IMR-90 (cell line): ENCODE results near the gene MCF2L. TPM values are rescaled to one million over a fixed set of nuclear protein-coding genes. Genes with fewer than 3 reads are reported as not detected.

Source experiments
- ATAC-seq: fragments of 200-7000 bp; cut with Tn5 transposase; 2 replicates; pipeline ENCODE4 v1.9.1; 2020; ENCODE audit warnings: low read depth, mild to moderate bottlenecking, moderate library complexity
- BruUV-seq: library from RNA; stranded (reverse); fragments of 400-500 nt; replicated peaks from 2 replicates; lab custom pipeline; 2021; lab: Mats Ljungman, UMichigan
- CTCF ChIA-PET: fragments of 300-600 bp; formaldehyde crosslinking; extraction: SDS; loops from one replicate; lab custom pipeline; 2021; ENCODE audit warnings: antibody characterized with exemption; lab: Yijun Ruan, JAX
- POLR2A ChIA-PET: fragments of 300-600 bp; sonication (Branson Sonifier 250); formaldehyde crosslinking; loops from one replicate; lab custom pipeline; 2022; ENCODE audit warnings: antibody characterized with exemption; ENCODE audit not compliant: unreplicated experiment; lab: Charles Lee
- DNase-seq: peaks from one replicate; pipeline ENCODE4 v3.0.0; 2013
- H2AFZ ChIP-seq: replicated peaks from 2 replicates; pipeline ENCODE3; 2013; ENCODE audit warnings: low read length, mild to moderate bottlenecking; ENCODE audit not compliant: poor library complexity
- H2AK5ac ChIP-seq: 2 replicates; pipeline ENCODE4 v1.6.1; 2013; ENCODE audit warnings: low read depth, low read length, inconsistent platforms
- H2AK9ac ChIP-seq: replicated peaks from 2 replicates; pipeline ENCODE3; 2013; ENCODE audit warnings: mild to moderate bottlenecking, low read depth, low read length, moderate library complexity; ENCODE audit not compliant: poor library complexity
- H2BK120ac ChIP-seq: 2 replicates; pipeline ENCODE4 v1.6.1; 2013; ENCODE audit warnings: low read depth, low read length, inconsistent platforms
- H2BK15ac ChIP-seq: 3 replicates; pipeline ENCODE4 v1.6.1; 2013; ENCODE audit warnings: low read depth, low read length, inconsistent platforms
- H2BK20ac ChIP-seq: 2 replicates; pipeline ENCODE4 v1.6.1; 2013; ENCODE audit warnings: low read depth, mild to moderate bottlenecking, inconsistent platforms, low read length, moderate library complexity
- H2BK5ac ChIP-seq: 2 replicates; pipeline ENCODE4 v1.6.1; 2013; ENCODE audit warnings: mild to moderate bottlenecking, low read depth, low read length, inconsistent platforms; ENCODE audit not compliant: poor library complexity, severe bottlenecking
- H3K14ac ChIP-seq: replicated peaks from 2 replicates; pipeline ENCODE4 v1.6.1; 2013; ENCODE audit warnings: low read depth, low read length, inconsistent platforms
- H3K18ac ChIP-seq: 2 replicates; pipeline ENCODE4 v1.6.1; 2013; ENCODE audit warnings: low read depth, low read length, control low read depth
- H3K23ac ChIP-seq: 2 replicates; pipeline ENCODE4 v1.6.1; 2013; ENCODE audit warnings: low read depth, low read length, inconsistent platforms
- H3K27ac ChIP-seq: 2 replicates; pipeline ENCODE4 v1.5.1; 2013; ENCODE audit warnings: mild to moderate bottlenecking, control low read depth, low read length; ENCODE audit not compliant: insufficient read depth
- H3K27me3 ChIP-seq: 2 replicates; pipeline ENCODE4 v1.6.1; 2013; ENCODE audit warnings: low read length; ENCODE audit not compliant: control insufficient read depth, insufficient read depth
- H3K36me3 ChIP-seq: 2 replicates; pipeline ENCODE4 v1.6.1; 2013; ENCODE audit warnings: low read length, mixed read lengths; ENCODE audit not compliant: control insufficient read depth, insufficient read depth
- H3K4ac ChIP-seq: 2 replicates; pipeline ENCODE4 v1.6.1; 2013; ENCODE audit warnings: low read depth, low read length, inconsistent platforms
- H3K4me1 ChIP-seq: 2 replicates; pipeline ENCODE4 v1.6.1; 2013; ENCODE audit warnings: low read length, mixed read lengths; ENCODE audit not compliant: control insufficient read depth, insufficient read depth
- H3K4me2 ChIP-seq: 2 replicates; pipeline ENCODE4 v1.6.1; 2013; ENCODE audit warnings: low read depth, mild to moderate bottlenecking, control low read depth, low read length, moderate library complexity
- H3K4me3 ChIP-seq: 2 replicates; pipeline ENCODE4 v1.5.1; 2013; ENCODE audit warnings: low read depth, mild to moderate bottlenecking, control low read depth, low read length, moderate library complexity; ENCODE audit not compliant: insufficient read depth
- H3K56ac ChIP-seq: 2 replicates; pipeline ENCODE4 v1.6.1; 2013; ENCODE audit warnings: low read length, inconsistent platforms; ENCODE audit not compliant: insufficient read depth; ENCODE audit errors: extremely low read depth
- H3K79me1 ChIP-seq, 2 experiments: 2 replicates each; pipeline ENCODE4 v1.6.1; 2013; ENCODE audit warnings: low read length in 2 of 2, inconsistent platforms in 1 of 2, low read depth in 1 of 2
- H3K9ac ChIP-seq: 2 replicates; pipeline ENCODE4 v1.6.1; 2013; ENCODE audit warnings: low read depth, low read length, control low read depth
- H3K9me1 ChIP-seq: 2 replicates; pipeline ENCODE4 v1.6.1; 2013; ENCODE audit warnings: low read length, inconsistent platforms; ENCODE audit not compliant: insufficient read depth
- H3K9me3 ChIP-seq: 2 replicates; pipeline ENCODE4 v1.6.1; 2013; ENCODE audit warnings: low read length; ENCODE audit not compliant: control insufficient read depth, insufficient read depth
- H4K20me1 ChIP-seq: 2 replicates; pipeline ENCODE4 v1.6.1; 2013; ENCODE audit warnings: low read length, inconsistent platforms; ENCODE audit not compliant: insufficient read depth
- H4K5ac ChIP-seq: 2 replicates; pipeline ENCODE4 v1.6.1; 2013; ENCODE audit warnings: mild to moderate bottlenecking, low read depth, low read length, control low read depth
- H4K8ac ChIP-seq, 2 experiments: 2 replicates each; pipeline ENCODE4 v1.6.1; 2013; ENCODE audit warnings: low read depth in 2 of 2, low read length in 2 of 2, control low read depth in 1 of 2, inconsistent platforms in 1 of 2
- H4K91ac ChIP-seq: 2 replicates; pipeline ENCODE4 v1.6.1; 2013; ENCODE audit warnings: low read depth, low read length, inconsistent platforms; ENCODE audit not compliant: insufficient read depth
- BHLHE40 ChIP-seq: fragments of 150-350 bp; IDR thresholded peaks from 2 replicates; pipeline ENCODE4 v1.6.1; 2016; ENCODE audit warnings: mild to moderate bottlenecking, low read depth, low read length
- CHD1 ChIP-seq: IDR thresholded peaks from 2 replicates; pipeline ENCODE4 v1.6.1; 2012; ENCODE audit warnings: low read depth, low read length, improper control_type of control experiment
- ELK1 ChIP-seq: fragments of 150-350 bp; IDR thresholded peaks from 2 replicates; pipeline ENCODE4 v1.6.1; 2016; ENCODE audit warnings: low read depth, mild to moderate bottlenecking, low read length, moderate library complexity, borderline replicate concordance
- FOS ChIP-seq: fragments of 150-350 bp; IDR thresholded peaks from 2 replicates; pipeline ENCODE4 v1.6.1; 2016; ENCODE audit warnings: low read depth, low read length
- MAFK ChIP-seq: IDR thresholded peaks from 2 replicates; pipeline ENCODE4 v1.6.1; 2012; ENCODE audit warnings: low read depth, low read length, improper control_type of control experiment
- MAZ ChIP-seq: IDR thresholded peaks from 2 replicates; pipeline ENCODE4 v1.6.1; 2012; ENCODE audit warnings: low read depth, mild to moderate bottlenecking, low read length, improper control_type of control experiment, moderate library complexity, borderline replicate concordance
- NFE2L2 ChIP-seq: fragments of 150-350 bp; IDR thresholded peaks from 2 replicates; pipeline ENCODE4 v1.6.1; 2016; ENCODE audit warnings: low read depth, mild to moderate bottlenecking, low read length
- POLR2A ChIP-seq: IDR thresholded peaks from 2 replicates; pipeline ENCODE4 v1.6.1; 2012; ENCODE audit warnings: mild to moderate bottlenecking, low read depth, low read length
- RAD21 ChIP-seq: IDR thresholded peaks from 2 replicates; pipeline ENCODE4 v1.6.1; 2012; ENCODE audit warnings: low read length, improper control_type of control experiment
- RCOR1 ChIP-seq: IDR thresholded peaks from 2 replicates; pipeline ENCODE4 v1.6.1; 2012; ENCODE audit warnings: mild to moderate bottlenecking, low read length, improper control_type of control experiment; ENCODE audit not compliant: insufficient replicate concordance
- RFX5 ChIP-seq: IDR thresholded peaks from 2 replicates; pipeline ENCODE4 v1.8.0; 2012; ENCODE audit warnings: low read depth, mild to moderate bottlenecking, low read length, moderate library complexity
- USF2 ChIP-seq: fragments of 150-350 bp; IDR thresholded peaks from 2 replicates; pipeline ENCODE4 v1.6.1; 2017; ENCODE audit warnings: mild to moderate bottlenecking, antibody characterized with exemption, low read length, low read depth
- WGBS, 2 experiments: methylation state at CpG; one replicate each; pipeline versions ENCODE4 v1.1.5 to v1.1.7; 2013; ENCODE audit warnings: missing lambda C conversion rate in 2 of 2; ENCODE audit not compliant: insufficient read length in 1 of 2; ENCODE audit errors: extremely low coverage in 2 of 2; 5-methylcytosine and 5-hydroxymethylcytosine counted together
- dilution Hi-C: fragments of 300-500 bp; cut with HindIII; formaldehyde crosslinking; loops from one replicate; pipeline ENCODE4 v1.14.3; 2018; ENCODE audit warnings: low sequenced_read_pairs; ENCODE audit not compliant: unreplicated experiment
- in situ Hi-C: fragments of 300-500 bp; cut with MboI; formaldehyde crosslinking; loops from 3 replicates; pipeline ENCODE4 v1.14.3; 2019; ENCODE audit warnings: low sequenced_read_pairs, inconsistent platforms, mixed read lengths
- intact Hi-C: fragments of 100-400 bp; cut with micrococcal nuclease; formaldehyde crosslinking; loops from 2 replicates; pipeline ENCODE4 v1.10.0; 2022
- polyA plus RNA-seq, 3 experiments: library from polyadenylated mRNA; depleted of rRNA; stranded (reverse); fragments of >200 nt; gene quantifications; 2 replicates each; pipeline ENCODE4 v1.2.3, GENCODE V29; 2012; ENCODE audit warnings: low replicate concordance in 1 of 3
- total RNA-seq: library from RNA; depleted of rRNA; stranded (reverse); fragments of >200 nt; gene quantifications from 2 replicates; pipeline ENCODE4 v1.2.3, GENCODE V29; 2012

Gene MCF2L
- total and polyA plus RNA-seq, 2 of the 4 experiments (the other 2 are of a cell fraction) = 0.18 TPM; not detected in 1

DNA sequence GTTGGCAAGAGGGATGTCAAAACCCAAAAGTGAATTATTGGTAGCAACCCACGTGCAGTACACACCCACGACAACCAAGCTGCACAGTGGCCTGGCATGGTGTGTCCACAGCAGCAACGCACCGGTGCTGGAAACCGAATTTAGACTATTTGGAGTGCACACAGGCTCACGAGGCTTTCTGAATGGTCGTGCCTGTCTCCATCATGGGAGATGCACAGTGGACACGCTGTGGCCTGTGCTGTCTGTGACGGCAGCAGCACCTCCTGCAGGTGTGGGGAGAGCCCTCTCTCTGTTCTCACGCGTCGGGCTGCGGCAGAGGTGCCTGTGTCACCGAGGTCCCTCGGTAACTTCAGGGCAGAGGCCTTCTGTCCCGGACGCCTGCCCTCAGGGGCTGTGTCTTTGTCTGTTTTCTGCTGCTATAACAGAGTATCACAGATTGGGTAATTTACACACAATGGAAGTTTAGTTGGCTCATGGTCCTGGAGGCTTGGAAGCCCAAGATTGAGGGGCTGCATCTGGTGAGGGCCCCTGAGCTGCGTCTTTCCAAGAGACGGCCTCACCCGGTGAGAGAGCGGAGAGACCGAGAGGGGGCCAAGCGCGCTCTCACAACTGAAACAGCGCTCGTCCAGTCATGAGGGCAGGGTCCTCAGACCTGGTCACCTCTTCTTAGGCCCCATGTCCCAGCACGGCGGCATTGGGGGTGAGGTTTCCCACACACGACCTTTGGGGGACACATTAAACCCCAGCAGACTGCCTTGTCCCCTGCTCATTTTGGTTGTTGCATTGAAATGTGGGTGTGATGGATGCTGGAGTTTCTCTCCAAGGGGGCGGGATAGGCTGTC is 9.1 kb upstream of the MCF2L start (continued):
- no peak for TF ChIP-seq FOS

- Histone ChIP-seq H3K23ac (no peak overlapping the region), H3K4me1 (no peaks in the 10 kb centered on the region), H2AFZ (no peak overlapping the region), H4K20me1 (0 out of 2 replicates have a peak, but pooled peaks cover 4% of the 10 kb centered on the region), H3K14ac (no peak overlapping the region), H3K9me1 (no peaks in the 10 kb centered on the region), H2BK5ac (no peak overlapping the region), H4K5ac (no peak overlapping the region), H2BK15ac (no peak overlapping the region), H3K4me2 (no peak overlapping the region), H3K79me1 (no peaks in the 10 kb centered on the region), H2AK9ac (no peak overlapping the region), H3K56ac (no peak overlapping the region), H2BK20ac (no peak overlapping the region), H3K9ac (no peak overlapping the region), H2BK120ac (no peak overlapping the region), H3K4me3 (no peak overlapping the region), H3K9me3 (no peaks in the 10 kb centered on the region), H3K4ac (no peak overlapping the region), H4K8ac (no peak overlapping the region), H2AK5ac (no peak overlapping the region), H4K91ac (no peak overlapping the region), H3K36me3 (no peaks in the 10 kb centered on the region), H3K27ac (no peak overlapping the region), H3K27me3 (peaks cover 66% of the 10 kb centered on the region), H3K18ac (no peak overlapping the region)
- 51% methylated on average over 6 of the region's 7 CpGs; no CpG with 5 or more reads in 1 of the 2 experiments for WGBS, 2 experiments
- dilution Hi-C loops = no loop called here
- ChIA-PET CTCF (no interaction called here), POLR2A (no interaction called here)
- in situ Hi-C loops = no loop called here
- DNase-seq (no peak), ATAC-seq (no peak)
- intact Hi-C loops = no loop called here
- no peak for TF ChIP-seq NFE2L2
- no peak for TF ChIP-seq RFX5
- no peak for TF ChIP-seq BHLHE40
- TF ChIP-seq ELK1 = no peak
- no peak for TF ChIP-seq RCOR1
- TF ChIP-seq RAD21 = no peak
- TF ChIP-seq MAZ = no peak
- TF ChIP-seq CHD1 = no peak
- TF ChIP-seq MAFK = no peak
- TF ChIP-seq FOS = no peak
- TF ChIP-seq USF2 = no peak
- TF ChIP-seq POLR2A = no peak
- no TSS peak for BruUV-seq
Measured at GRCh38 chr13:112960706-112961105, 8.3 kb upstream of the MCF2L start.
